CD4-positive, alpha-beta T cell treated with Interleukin-17A for 4 hours (primary cell): ENCODE data around the gene APBA2.

Experiments used
- DNase-seq: peaks from one replicate; pipeline ENCODE4 v3.0.0-alpha.2; 2020; ENCODE audit warnings: mixed read lengths

APBA2 gene

GRCh38 chr15:28897861-28898585 is 12.2 kb downstream of the APBA2 start:
- DNase-seq = no peak

- DNase-seq = no peak
Observed at GRCh38 chr15:28899061-28899738, 13.4 kb downstream of the APBA2 start.

- no peak for DNase-seq
Observed at GRCh38 chr15:28900041-28900891, 14.5 kb downstream of the APBA2 start.

GRCh38 chr15:28900892-28901586 is 15.3 kb downstream of the APBA2 start:
- no peak for DNase-seq

GRCh38 chr15:28901587-28901980 is 15.8 kb downstream of the APBA2 start:
- no peak for DNase-seq

- no peak for DNase-seq
Observed at GRCh38 chr15:28901987-28902745, 16.4 kb downstream of the APBA2 start.

GRCh38 chr15:28902856-28903255 is 17.1 kb downstream of the APBA2 start:
- DNase-seq = no peak

GRCh38 chr15:28903555-28903954 is 17.8 kb downstream of the APBA2 start:
- DNase-seq = no peak

GRCh38 chr15:28904003-28904402 is 18.2 kb downstream of the APBA2 start:
- DNase-seq = no peak

GRCh38 chr15:28904541-28905315 is 19.0 kb downstream of the APBA2 start:
- DNase-seq = no peak

GRCh38 chr15:28907338-28907960 is 21.7 kb downstream of the APBA2 start:
- DNase-seq = no peak

- no peak for DNase-seq
Observed at GRCh38 chr15:28909958-28910500, 24.3 kb downstream of the APBA2 start.

- no peak for DNase-seq
Observed at GRCh38 chr15:28911310-28911931, 25.6 kb downstream of the APBA2 start.

- no peak for DNase-seq
Observed at GRCh38 chr15:28912422-28912821, 26.6 kb downstream of the APBA2 start.

GRCh38 chr15:28913171-28913765 is 27.5 kb downstream of the APBA2 start:
- DNase-seq = no peak

- no peak for DNase-seq
Observed at GRCh38 chr15:28914046-28914445, 28.3 kb downstream of the APBA2 start.

- no peak for DNase-seq
Observed at GRCh38 chr15:28914483-28915023, 28.8 kb downstream of the APBA2 start.

GRCh38 chr15:28915041-28915810 is 29.5 kb downstream of the APBA2 start:
- no peak for DNase-seq

- DNase-seq = no peak
Observed at GRCh38 chr15:28915935-28916334, 30.2 kb downstream of the APBA2 start.
